GM21723 (cell line): Measurements from ENCODE around the gene PROC.
"Not testable (repeated sequence)": the region's sequence is repeated elsewhere in the genome, so short reads cannot be mapped to it uniquely, and the experiment has no call there.

Source experiments
- ATAC-seq: cut with Tn5 transposase; IDR thresholded peaks from one replicate; pipeline ENCODE4 v1.9.1; 2021; ENCODE audit warnings: mild to moderate bottlenecking, moderate library complexity; ENCODE audit not compliant: unreplicated experiment

Gene PROC

DNA sequence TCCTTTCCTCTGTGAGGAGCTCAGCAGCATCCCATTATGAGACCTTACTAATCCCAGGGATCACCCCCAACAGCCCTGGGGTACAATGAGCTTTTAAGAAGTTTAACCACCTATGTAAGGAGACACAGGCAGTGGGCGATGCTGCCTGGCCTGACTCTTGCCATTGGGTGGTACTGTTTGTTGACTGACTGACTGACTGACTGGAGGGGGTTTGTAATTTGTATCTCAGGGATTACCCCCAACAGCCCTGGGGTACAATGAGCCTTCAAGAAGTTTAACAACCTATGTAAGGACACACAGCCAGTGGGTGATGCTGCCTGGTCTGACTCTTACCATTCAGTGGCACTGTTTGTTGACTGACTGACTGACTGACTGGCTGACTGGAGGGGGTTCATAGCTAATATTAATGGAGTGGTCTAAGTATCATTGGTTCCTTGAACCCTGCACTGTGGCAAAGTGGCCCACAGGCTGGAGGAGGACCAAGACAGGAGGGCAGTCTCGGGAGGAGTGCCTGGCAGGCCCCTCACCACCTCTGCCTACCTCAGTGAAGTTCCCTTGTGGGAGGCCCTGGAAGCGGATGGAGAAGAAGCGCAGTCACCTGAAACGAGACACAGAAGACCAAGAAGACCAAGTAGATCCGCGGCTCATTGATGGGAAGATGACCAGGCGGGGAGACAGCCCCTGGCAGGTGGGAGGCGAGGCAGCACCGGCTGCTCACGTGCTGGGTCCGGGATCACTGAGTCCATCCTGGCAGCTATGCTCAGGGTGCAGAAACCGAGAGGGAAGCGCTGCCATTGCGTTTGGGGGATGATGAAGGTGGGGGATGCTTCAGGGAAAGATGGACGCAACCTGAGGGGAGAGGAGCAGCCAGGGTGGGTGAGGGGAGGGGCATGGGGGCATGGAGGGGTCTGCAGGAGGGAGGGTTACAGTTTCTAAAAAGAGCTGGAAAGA lies 7.6 kb downstream of the PROC start:
- no peak for ATAC-seq

- no peak for ATAC-seq
These were observed 8.5 kb downstream of the PROC start for GRCh38 chr2:127426501-127427354.

DNA sequence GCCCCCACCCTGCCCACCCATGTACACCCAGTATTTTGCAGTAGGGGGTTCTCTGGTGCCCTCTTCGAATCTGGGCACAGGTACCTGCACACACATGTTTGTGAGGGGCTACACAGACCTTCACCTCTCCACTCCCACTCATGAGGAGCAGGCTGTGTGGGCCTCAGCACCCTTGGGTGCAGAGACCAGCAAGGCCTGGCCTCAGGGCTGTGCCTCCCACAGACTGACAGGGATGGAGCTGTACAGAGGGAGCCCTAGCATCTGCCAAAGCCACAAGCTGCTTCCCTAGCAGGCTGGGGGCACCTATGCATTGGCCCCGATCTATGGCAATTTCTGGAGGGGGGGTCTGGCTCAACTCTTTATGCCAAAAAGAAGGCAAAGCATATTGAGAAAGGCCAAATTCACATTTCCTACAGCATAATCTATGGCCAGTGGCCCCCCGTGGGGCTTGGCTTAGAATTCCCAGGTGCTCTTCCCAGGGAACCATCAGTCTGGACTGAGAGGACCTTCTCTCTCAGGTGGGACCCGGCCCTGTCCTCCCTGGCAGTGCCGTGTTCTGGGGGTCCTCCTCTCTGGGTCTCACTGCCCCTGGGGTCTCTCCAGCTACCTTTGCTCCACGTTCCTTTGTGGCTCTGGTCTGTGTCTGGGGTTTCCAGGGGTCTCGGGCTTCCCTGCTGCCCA lies 9.3 kb downstream of the PROC start:
- ATAC-seq = no peak

DNA sequence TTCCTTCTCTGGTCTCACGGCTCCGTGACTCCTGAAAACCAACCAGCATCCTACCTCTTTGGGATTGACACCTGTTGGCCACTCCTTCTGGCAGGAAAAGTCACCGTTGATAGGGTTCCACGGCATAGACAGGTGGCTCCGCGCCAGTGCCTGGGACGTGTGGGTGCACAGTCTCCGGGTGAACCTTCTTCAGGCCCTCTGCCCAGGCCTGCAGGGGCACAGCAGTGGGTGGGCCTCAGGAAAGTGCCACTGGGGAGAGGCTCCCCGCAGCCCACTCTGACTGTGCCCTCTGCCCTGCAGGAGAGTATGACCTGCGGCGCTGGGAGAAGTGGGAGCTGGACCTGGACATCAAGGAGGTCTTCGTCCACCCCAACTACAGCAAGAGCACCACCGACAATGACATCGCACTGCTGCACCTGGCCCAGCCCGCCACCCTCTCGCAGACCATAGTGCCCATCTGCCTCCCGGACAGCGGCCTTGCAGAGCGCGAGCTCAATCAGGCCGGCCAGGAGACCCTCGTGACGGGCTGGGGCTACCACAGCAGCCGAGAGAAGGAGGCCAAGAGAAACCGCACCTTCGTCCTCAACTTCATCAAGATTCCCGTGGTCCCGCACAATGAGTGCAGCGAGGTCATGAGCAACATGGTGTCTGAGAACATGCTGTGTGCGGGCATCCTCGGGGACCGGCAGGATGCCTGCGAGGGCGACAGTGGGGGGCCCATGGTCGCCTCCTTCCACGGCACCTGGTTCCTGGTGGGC lies 10.0 kb downstream of the PROC start:
- ATAC-seq = no peak

GRCh38 chr2:127428815-127429109 lies 10.5 kb downstream of the PROC start:
- ATAC-seq = no peak

DNA sequence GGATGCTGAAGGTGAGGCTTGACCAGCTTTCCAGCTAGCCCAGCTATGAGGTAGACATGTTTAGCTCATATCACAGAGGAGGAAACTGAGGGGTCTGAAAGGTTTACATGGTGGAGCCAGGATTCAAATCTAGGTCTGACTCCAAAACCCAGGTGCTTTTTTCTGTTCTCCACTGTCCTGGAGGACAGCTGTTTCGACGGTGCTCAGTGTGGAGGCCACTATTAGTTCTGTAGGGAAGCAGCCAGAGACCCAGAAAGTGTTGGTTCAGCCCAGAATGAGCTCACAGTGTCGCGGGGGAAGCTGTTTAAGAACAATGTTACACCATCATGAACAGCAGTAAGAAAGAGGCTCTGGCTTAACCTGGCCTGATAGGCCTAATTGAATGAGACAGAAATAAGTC lies 11.1 kb downstream of the PROC start:
- ATAC-seq = no peak

- no peak for ATAC-seq
These were observed 11.7 kb downstream of the PROC start for GRCh38 chr2:127429844-127430425.

- ATAC-seq = no peak
These were observed 13.3 kb downstream of the PROC start for GRCh38 chr2:127431408-127432023.

GRCh38 chr2:127434515-127434914 lies 16.3 kb downstream of the PROC start:
- ATAC-seq = no peak

DNA sequence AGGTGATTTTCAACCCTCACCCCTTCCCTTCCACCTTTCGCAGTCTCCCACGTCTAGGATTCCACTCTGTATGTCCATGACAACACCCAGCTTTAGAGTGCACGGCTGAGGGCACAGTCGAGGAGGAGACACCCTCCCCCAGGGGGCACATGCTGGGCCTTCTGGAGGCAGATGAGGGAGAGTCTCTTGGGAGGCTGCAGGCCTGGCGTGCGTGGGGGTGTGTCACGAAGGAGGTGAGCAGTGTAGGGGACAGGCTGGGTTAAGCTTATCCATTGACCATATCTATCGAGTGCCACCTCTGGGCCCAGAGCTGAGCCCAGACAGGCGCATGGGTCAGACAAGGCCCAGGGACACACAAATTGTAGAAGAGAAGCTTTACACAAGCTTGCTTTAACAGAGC lies 18.8 kb downstream of the PROC start:
- ATAC-seq = no peak

DNA sequence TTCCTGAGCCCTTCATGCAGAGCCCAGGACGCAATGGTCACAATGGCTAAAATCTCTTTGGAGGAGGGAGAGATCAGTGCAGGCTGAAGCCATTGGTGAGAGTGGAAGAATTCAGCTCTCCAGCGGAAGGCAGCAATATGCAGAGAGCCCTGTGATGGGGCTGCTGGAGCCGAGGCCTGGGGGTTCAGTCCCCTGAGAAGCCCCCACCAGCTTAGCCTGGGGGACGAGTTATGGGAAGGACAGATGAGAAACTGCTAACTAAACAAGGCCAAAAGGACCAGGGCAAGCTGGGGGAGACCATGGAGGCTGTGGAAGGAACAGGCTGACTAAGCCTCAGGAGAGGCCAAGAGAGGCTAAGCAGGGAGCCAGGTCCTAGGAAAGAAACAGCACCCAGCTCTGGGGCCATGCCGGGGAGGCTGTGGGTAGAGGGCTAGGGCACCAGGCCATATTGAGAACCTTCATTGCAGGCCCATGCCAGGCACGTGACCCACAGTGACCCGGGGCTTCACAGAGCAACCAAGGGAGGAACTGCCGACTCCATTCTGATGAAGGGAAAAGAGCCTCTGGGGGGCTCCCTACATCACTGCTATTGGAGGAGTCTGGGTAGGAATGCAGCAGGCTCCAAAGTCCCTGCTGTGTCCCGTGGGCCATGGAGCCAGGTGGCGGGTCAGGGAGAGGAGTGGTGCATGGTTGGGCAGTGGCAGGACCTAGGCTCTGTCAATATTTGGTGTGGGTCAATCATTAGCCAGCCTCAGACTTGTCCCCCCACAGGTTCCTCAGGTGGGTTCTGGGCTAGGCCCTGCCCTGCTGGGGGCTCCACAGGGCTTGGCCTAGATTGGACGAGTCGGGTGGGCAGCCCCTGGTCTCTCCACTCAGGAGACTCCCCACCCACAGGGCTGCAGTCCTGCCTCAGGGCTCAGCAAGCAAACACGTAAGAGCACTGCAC lies 19.8 kb downstream of the PROC start:
- ATAC-seq = no peak

DNA sequence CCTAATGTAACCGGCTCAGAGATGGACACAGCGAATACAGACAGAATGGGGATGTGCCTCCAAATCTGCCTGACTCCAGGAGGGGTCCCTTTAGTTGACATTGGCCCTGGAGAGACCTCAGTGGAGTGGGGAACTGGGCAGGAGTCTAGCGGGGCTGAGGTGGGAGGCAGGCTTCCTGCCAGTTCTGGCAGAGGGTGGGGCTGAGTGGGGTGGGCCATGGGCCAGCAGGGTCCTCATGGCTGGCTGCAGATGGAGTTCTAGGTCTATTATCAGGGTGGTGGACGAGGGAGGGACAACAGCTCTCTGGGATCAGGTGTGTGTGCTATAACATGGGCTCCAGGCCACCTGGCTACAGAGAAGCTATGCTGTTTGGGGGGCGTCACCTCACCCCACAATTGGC lies 21.1 kb downstream of the PROC start:
- ATAC-seq = no peak

GRCh38 chr2:127448526-127448925 lies 30.3 kb downstream of the PROC start:
- ATAC-seq = no peak

DNA sequence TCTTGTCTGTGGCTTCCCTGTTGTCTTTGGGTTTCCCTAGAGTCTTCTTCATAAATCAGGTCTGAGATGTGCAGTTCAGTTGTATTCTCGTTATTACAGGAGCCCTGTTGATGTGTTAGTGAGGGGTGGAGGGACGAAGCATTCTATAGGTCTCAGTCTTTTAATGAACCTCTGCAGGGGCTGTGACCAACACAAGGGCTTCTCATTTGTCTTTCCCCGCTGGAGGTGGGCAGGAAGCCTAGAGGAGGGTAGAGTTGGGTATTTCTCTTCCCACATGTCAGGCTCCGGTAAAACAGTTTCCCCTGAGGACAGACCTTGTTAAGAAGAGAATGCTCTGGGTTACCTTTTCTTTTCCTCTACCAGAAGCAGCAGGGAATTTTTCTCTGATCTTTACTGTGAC lies 31.2 kb downstream of the PROC start:
- no peak for ATAC-seq

DNA sequence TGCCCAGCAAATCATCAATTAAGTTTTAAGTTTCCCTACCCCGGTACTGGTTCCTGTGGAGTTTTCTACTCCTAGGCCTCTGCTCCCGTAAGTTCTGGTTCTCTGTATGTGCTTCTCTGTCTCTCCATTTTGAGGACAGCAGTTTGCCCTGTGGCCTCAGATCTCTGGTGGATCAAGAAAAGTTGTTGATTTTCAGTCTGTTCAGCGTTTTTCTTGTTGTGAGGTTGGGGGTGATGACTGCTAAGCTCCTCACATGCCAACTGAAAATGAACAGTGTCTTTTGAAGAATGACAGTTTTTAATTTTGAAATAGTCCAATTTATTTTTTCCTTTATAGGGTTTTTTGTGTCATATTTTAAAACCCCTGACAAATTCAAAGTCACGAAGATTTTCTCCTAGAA lies 31.7 kb downstream of the PROC start:
- no peak for ATAC-seq

DNA sequence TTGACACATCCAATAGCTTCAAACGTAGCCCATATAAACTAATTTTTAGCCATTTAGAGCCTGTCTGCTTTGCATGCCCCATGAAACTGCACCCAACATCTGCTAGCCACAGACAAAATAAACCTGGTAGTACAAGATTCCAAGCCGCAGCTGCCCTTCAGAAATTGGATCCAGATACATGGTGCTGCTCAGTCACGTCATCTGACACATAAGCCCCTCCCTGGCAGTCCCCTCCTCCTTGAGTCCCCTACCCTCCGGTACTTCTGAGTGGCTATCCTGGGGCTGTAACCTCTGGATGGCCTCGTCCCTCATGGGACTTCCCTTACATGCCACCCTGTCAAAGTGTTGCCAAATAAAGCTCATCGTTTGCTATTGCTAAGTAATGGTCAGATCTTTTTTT lies 33.8 kb downstream of the PROC start:
- ATAC-seq = no peak

DNA sequence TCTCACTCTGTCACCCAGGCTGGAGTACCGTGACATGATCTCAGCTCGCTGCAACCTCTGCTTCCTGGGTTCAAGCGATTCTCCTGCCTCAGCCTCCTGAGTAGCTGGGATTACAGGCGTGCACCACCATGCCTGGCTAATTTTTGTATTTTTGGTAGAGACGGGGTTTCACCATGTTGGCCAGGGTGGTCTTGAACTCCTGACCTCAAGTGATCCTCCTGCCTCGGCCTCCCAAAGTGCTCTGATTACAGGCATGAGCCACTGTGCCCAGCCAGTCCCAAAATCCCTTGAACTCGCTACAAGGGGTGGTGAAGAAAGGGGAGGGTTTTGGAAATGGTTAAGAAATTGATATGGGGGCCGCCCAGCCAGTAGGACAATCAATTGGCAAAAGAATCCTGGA lies 34.2 kb downstream of the PROC start:
- not testable (repeated sequence) for ATAC-seq

DNA sequence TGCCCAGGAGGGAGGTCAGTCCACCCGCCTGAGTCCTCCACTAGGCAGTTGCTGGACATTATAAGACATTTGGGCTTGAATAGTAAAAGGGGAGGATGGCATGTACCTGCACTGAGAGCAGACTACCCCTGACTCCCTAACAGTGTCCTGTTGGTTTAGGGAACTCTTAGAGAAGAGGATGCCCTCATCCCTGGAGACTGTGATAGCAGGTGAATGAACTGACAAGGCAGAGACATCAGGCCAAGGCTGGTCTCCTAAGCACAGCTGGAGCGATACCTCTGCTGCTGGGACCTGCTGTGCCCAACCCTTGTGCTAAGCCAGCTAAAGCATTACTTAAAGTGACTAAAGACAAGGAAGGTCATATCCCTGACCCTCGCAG lies 34.8 kb downstream of the PROC start:
- ATAC-seq = no peak
